A673 (cell line): ENCODE data around the gene CCHCR1.

Experiments used
- CTCF ChIP-seq: fragments of 300-800, 200-600 bp; sonication (generic); conservative IDR thresholded peaks from 2 replicates; pipeline ENCODE4 v1.5.1; 2017; ENCODE audit warnings: low read depth, mild to moderate bottlenecking, antibody characterized with exemption, low read length, moderate library complexity, mixed read lengths
- EZH2 ChIP-seq: fragments of 200-600 bp; sonication (generic); IDR thresholded peaks from 2 replicates; pipeline ENCODE4 v1.6.1; 2017; ENCODE audit warnings: borderline replicate concordance, low read depth, mild to moderate bottlenecking, mixed read lengths, antibody characterized with exemption, low read length; ENCODE audit not compliant: poor library complexity, severe bottlenecking

- TF ChIP-seq CTCF (no peak), EZH2 (no peak)
Observed at GRCh38 chr6:31194061-31194834, 36.6 kb upstream of the CCHCR1 start.
